WTC11 (cell line): ENCODE results near the gene MYO5C.

Experiments
- ATF2 ChIP-seq: sonication (generic); formaldehyde crosslinking; IDR thresholded peaks from 2 replicates; pipeline ENCODE4 v1.8.1; 2022; ENCODE audit warnings: low read depth, missing genetic modification reagents, borderline replicate concordance
- ESRRA ChIP-seq: sonication (generic); formaldehyde crosslinking; IDR thresholded peaks from 2 replicates; pipeline ENCODE4 v1.8.1; 2022; ENCODE audit warnings: mild to moderate bottlenecking, missing genetic modification reagents, borderline replicate concordance
- MAX ChIP-seq: sonication (generic); formaldehyde crosslinking; IDR thresholded peaks from 2 replicates; pipeline ENCODE4 v1.8.0; 2022; ENCODE audit warnings: mild to moderate bottlenecking, missing genetic modification reagents
- USF2 ChIP-seq: sonication (generic); formaldehyde crosslinking; IDR thresholded peaks from 2 replicates; pipeline ENCODE4 v1.8.1; 2023; ENCODE audit warnings: mild to moderate bottlenecking, missing genetic modification reagents, moderate library complexity

- no peak for TF ChIP-seq ESRRA (CRISPR knock-in tag)
- no peak for TF ChIP-seq ATF2 (CRISPR knock-in tag)
- TF ChIP-seq USF2 (CRISPR knock-in tag): no peak
- TF ChIP-seq MAX (CRISPR knock-in tag): no peak
These were observed 57.5 kb downstream of the MYO5C start for GRCh38 chr15:52238149-52238548.
